ENCODE results near the gene ZNRF4.
"Not testable (repeated sequence)": the region's sequence is repeated elsewhere in the genome, so short reads cannot be mapped to it uniquely, and the experiment has no call there.

ZNRF4 gene

DNA sequence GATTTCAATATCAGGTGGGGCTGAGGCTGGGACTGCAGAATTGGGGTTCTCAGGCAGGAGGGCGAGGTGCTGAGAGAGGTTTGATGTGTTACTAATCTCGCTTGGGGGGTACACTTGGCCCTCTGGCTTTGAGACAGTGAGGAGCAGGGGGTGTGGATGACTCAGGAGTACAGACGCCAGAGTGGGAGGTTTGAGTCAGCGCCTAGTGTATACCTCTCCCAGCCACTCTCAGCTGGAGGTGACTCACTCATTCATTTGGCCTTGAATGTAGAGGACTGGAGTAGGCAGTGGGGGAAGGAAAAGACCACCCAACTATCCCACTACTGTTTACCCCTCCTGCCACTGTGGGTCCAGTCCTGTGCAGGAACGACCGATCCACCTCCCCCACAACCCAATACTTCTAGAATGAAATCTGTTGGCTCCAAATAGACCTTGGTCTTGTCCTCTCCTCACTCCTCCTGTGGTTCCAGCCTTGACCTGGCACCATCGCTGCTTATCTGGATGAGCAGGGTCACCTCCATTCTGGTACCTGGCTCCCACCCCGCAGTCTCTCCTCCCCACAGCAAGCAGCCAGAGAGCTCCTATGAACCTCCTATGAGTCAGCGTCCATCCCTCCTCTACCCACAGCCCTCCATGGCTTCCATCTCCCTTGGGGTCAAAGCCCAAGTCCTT lies 20.1 kb upstream of the ZNRF4 start:
- Mint-ChIP-seq H3K9me3 (no peaks in the 10 kb centered on the region), H3K4me3 (no peak overlapping the region), H3K27me3 (ENCODE audit: low read depth) (no peaks in the 10 kb centered on the region), H3K27ac (no peak overlapping the region), H3K4me1 (ENCODE audit: low read depth) (no peaks in the 10 kb centered on the region), H3K36me3 (ENCODE audit: low read depth) (peaks cover 2% of the 10 kb centered on the region)

DNA sequence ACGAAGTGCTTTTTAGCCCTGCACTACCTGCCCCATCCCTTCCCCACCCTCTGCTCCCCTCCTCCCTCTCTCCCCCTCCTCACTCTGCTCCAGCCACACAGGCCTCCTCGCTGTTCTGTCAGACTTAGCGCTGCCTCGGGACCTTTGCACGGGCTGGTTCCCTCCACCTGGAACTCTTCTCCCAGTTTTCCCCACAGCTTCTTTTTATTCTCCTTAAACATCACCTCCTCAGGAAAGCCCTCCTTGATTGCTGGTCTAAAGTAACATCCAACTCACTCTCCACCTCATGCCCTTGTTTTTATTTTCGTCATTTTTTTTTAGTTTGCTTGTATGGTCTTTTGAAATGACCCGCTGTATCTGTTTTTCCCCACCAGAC lies 19.6 kb upstream of the ZNRF4 start:
- no peak overlapping the region for H3K4me3 Mint-ChIP-seq
- H3K9me3 Mint-ChIP-seq = no peaks in the 10 kb centered on the region
- H3K27ac Mint-ChIP-seq = no peak overlapping the region
- H3K27me3 Mint-ChIP-seq (ENCODE audit: low read depth) = no peaks in the 10 kb centered on the region
- H3K36me3 Mint-ChIP-seq (ENCODE audit: low read depth) = peaks cover 2% of the 10 kb centered on the region
- H3K4me1 Mint-ChIP-seq (ENCODE audit: low read depth) = no peaks in the 10 kb centered on the region

DNA sequence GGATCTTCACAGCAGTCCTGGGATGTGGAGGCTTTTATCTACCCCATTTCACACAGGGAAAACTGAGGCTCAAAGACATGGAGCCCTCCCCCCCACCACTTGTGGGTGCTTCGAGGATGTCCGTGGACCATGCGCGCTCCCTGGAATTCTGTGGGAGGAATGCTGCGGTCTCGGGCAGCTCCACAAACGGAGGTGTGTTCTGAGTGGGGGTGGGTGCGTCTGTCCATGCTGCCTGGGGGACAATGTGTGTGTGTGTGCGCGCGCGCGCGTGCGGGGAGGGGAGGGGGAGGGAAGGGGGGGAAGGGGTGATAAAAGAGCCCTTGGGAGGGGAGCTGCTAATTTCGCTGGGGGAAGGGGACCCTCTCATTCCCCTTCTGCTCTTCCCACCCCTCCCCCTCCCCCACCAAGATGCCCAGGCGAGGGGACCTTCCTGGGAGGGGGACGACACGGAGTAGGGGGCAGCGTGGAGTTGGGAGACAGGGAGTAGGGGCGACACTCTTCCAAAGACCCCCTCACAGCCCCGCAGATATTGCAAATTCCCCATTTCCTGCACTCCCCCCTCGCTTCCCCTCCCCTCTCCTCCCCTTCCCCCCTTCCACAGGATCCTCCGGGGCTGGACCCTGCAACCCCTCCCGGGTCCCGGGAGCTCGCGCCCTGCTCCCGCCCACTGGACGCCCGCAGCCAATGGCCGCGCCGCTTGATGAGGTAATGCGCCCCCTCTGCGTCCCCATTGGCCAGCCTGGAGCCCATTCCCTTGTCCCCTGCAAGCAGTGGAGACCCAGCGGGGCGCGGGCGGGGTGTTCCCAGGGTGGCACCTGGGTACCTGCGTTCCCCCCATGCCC lies 18.9 kb upstream of the ZNRF4 start:
- H3K27me3 Mint-ChIP-seq (ENCODE audit: low read depth) = no peaks in the 10 kb centered on the region
- H3K27ac Mint-ChIP-seq = no peak overlapping the region
- H3K9me3 Mint-ChIP-seq = no peaks in the 10 kb centered on the region
- no peak overlapping the region for H3K4me3 Mint-ChIP-seq
- H3K4me1 Mint-ChIP-seq (ENCODE audit: low read depth) = no peaks in the 10 kb centered on the region
- H3K36me3 Mint-ChIP-seq (ENCODE audit: low read depth) = peaks cover 2% of the 10 kb centered on the region

DNA sequence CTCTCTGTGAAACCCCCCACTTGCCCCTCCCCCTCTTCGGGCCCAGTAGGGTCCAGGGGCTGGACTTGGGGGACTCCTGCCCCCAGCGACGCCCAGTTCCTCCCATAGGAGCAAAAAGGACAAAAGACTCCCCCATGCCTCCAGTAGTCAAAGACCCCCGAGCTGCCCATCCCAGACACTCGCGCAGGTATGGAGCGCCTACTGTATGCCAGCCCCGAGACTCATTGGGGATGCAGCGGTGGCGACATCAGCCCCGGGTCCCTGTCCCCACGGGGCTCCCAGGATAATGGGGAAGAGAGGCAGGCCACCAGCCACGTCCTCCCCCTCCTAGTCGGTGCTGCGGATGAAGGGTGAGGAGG lies 18.3 kb upstream of the ZNRF4 start:
- H3K9me3 Mint-ChIP-seq = no peaks in the 10 kb centered on the region
- H3K4me3 Mint-ChIP-seq = no peak overlapping the region
- no peaks in the 10 kb centered on the region for H3K4me1 Mint-ChIP-seq (ENCODE audit: low read depth)
- H3K27me3 Mint-ChIP-seq (ENCODE audit: low read depth) = no peaks in the 10 kb centered on the region
- H3K36me3 Mint-ChIP-seq (ENCODE audit: low read depth) = peaks cover 2% of the 10 kb centered on the region
- H3K27ac Mint-ChIP-seq = no peak overlapping the region

DNA sequence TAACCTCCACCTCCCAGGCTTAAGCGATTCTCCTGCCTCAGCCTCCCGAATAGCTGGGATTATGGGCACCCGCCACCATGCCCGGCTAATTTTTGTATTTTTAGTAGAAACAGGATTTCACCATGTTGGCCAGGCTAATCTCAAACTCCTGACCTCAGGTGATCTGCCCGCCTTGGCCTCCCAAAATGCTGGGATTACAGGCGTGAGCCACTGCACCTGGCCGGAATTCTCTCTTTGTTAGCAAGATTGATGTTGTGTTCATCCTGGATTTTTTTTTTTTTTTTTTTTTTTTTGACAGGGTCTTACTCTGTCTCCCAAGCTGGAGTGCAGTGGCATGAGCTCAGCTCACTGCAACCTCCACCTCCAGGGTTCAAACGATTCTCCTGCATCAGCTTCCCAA lies 16.5 kb upstream of the ZNRF4 start:
- H3K9me3 Mint-ChIP-seq; H3K27ac Mint-ChIP-seq; H3K4me3 Mint-ChIP-seq; H3K4me1 Mint-ChIP-seq (ENCODE audit: low read depth); H3K36me3 Mint-ChIP-seq (ENCODE audit: low read depth); H3K27me3 Mint-ChIP-seq (ENCODE audit: low read depth): not testable (repeated sequence)

DNA sequence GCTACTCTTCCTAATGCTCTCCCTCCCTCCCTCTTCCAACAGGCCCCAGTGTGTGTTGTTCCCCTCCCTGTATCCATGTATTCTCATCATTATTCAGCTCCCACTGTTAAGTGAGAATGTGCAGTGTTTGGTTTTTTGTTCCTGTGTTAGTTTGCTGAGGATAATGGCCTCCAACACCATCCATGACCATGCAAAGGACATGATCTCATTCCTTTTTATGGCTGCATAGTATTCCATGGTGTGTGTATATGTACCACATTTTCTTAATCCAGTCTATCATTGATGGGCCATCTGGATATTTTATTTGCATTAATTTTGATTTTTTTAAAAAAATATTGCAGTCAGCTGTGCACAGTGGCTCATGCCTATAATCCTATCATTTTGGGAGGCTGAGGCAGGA lies 15.8 kb upstream of the ZNRF4 start:
- H3K9me3 Mint-ChIP-seq = no peaks in the 10 kb centered on the region
- no peaks in the 10 kb centered on the region for H3K36me3 Mint-ChIP-seq (ENCODE audit: low read depth)
- H3K27ac Mint-ChIP-seq = no peak overlapping the region
- H3K4me3 Mint-ChIP-seq = no peak overlapping the region
- H3K4me1 Mint-ChIP-seq (ENCODE audit: low read depth) = no peaks in the 10 kb centered on the region
- no peaks in the 10 kb centered on the region for H3K27me3 Mint-ChIP-seq (ENCODE audit: low read depth)

DNA sequence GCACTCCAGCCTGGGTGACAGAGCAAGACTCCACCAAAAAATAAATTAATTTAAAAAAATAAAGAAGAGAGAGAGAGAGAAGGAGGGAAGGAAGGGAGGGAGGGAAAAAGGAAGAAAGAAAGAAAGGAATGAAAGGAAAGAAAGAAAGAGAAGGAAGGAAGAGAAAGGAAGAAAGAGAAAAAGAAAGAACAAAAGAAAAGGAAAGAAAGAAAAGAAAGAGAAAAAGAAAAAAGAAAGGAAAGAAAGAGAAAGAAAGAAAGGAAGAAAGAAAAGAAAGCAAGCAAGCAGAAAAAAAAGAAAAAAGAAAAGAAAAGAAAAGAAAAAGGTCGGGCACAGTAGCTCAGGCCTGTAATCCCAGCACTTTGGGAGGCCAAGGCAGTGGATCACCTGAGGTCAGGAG lies 14.9 kb upstream of the ZNRF4 start:
- H3K4me1 Mint-ChIP-seq (ENCODE audit: low read depth) = no peaks in the 10 kb centered on the region
- no peaks in the 10 kb centered on the region for H3K9me3 Mint-ChIP-seq
- H3K27ac Mint-ChIP-seq = no peak overlapping the region
- no peak overlapping the region for H3K4me3 Mint-ChIP-seq
- no peaks in the 10 kb centered on the region for H3K27me3 Mint-ChIP-seq (ENCODE audit: low read depth)
- H3K36me3 Mint-ChIP-seq (ENCODE audit: low read depth) = no peaks in the 10 kb centered on the region

DNA sequence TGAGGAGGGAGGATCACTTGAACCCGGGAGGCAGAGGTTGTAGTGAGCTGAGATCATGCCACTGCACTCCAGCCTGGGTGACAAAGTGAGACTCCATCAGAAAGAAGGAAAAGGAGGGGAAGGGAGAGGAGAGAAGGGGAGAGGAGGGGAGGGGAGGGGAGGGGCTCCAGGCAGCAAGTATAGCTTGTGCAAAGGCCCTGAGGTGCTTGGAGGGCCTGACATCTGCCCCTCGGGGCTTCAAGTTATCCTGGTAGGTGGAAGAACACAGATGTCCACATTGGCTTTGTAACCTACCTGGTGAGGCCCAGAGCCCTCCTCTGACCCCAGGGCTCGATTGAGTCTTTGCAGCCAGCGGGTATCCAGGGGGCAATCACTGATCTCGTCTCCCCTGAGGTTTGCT lies 11.5 kb upstream of the ZNRF4 start:
- Mint-ChIP-seq H3K9me3 (no peaks in the 10 kb centered on the region), H3K27me3 (ENCODE audit: low read depth) (no peaks in the 10 kb centered on the region), H3K4me3 (no peak overlapping the region), H3K36me3 (ENCODE audit: low read depth) (no peaks in the 10 kb centered on the region), H3K4me1 (ENCODE audit: low read depth) (no peaks in the 10 kb centered on the region), H3K27ac (no peak overlapping the region)

DNA sequence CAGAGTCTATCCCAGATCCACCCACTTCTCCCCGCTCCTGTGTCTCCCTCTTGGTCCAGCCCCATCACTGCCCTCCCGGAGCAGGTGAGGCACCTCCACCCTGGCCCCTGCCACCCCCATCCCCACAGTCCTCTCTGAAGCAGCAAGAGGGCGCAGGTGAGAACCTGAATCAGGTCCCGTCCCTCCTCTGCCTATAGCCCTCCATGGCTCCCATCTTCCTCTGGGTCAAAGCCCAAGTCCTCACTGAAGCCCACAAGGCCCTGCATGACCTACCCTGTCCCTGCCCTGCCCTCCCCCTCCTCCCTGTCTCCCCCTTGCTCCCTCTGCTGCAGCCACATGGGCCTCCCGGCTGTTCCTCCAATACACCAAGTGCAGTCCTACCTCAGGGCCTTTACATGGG lies 10.8 kb upstream of the ZNRF4 start:
- Mint-ChIP-seq H3K4me1 (ENCODE audit: low read depth) (no peaks in the 10 kb centered on the region), H3K36me3 (ENCODE audit: low read depth) (no peaks in the 10 kb centered on the region), H3K9me3 (no peaks in the 10 kb centered on the region), H3K27me3 (ENCODE audit: low read depth) (no peaks in the 10 kb centered on the region), H3K4me3 (no peak overlapping the region), H3K27ac (no peak overlapping the region)

DNA sequence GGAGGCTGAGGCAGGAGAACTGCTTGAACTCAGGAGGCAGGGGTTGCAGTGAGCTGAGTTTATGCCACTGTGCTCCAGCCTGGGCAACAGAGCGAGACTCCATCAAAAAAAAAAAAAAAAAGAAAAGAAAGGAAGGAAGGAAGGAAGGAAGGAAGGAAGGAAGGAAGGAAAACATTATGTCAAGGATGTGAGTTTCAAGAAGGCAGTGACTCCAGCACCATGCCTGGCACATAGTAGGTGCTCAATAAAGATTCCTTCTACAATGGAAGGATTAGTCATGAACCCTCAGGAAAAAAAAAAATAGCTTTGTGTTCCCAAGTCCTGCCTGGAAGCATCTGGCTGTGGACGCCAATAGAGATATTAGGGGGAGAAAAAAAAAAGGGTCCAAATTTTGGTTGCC lies 10.1 kb upstream of the ZNRF4 start:
- no peaks in the 10 kb centered on the region for H3K36me3 Mint-ChIP-seq (ENCODE audit: low read depth)
- H3K27ac Mint-ChIP-seq = no peak overlapping the region
- no peaks in the 10 kb centered on the region for H3K9me3 Mint-ChIP-seq
- no peak overlapping the region for H3K4me3 Mint-ChIP-seq
- no peaks in the 10 kb centered on the region for H3K27me3 Mint-ChIP-seq (ENCODE audit: low read depth)
- no peaks in the 10 kb centered on the region for H3K4me1 Mint-ChIP-seq (ENCODE audit: low read depth)

DNA sequence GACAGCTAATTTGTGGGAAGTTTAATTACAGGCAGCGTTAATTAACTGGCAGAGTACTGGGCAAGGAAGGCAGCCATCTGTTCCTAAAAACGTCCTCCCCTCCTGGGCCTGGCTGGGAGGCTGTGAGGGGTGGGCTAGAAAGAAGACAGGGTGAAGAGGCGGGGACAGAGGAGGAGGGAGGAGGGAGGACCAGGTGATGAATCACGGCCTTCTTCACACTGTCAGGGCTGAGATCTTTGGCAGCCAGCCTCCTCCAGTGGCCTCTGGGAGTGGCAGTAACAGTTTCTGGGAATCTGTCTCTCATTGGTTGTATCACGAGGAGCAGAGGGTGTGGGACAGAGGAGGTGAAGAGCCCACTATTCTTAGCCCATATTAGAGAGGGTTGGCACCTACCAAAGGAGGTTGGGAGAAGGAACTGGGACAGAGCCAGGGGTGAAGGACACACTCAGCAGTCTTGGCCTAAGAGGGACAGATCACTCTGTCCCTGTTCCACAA lies 9.6 kb upstream of the ZNRF4 start:
- Mint-ChIP-seq H3K27ac (no peak overlapping the region), H3K27me3 (ENCODE audit: low read depth) (no peaks in the 10 kb centered on the region), H3K36me3 (ENCODE audit: low read depth) (no peaks in the 10 kb centered on the region), H3K4me1 (ENCODE audit: low read depth) (no peaks in the 10 kb centered on the region), H3K9me3 (no peaks in the 10 kb centered on the region), H3K4me3 (no peak overlapping the region)

DNA sequence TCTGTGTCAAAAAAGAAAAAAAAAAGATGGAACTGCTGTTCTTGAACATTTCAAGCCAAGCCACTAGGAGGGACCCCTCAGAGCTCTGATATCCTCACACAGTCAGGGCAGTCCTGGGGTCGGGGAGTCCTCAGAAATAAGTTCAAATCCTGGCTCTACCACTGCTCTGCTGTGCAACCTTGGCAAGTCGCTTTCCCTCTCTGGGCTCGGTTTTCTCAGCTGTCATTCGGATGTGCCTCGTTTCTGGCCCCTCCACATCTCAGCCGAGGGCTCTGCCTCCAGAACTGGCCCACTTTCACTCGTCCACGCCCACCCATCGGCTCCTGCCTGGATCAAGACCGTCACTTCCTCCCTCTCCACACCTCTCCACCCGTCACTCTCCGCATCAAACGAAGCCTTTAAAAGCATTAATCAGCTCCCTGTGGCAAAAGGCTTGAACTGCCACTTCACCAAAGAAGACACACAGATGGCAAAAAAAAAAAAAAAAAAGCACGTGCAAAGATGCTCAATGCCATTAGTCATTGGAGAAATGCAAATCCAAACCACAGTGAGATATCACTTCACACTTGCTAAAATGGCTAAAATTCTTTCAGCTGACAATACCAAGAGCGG lies 7.4 kb upstream of the ZNRF4 start:
- Mint-ChIP-seq H3K27ac (no peak overlapping the region), H3K9me3 (no peaks in the 10 kb centered on the region), H3K4me3 (no peak overlapping the region), H3K27me3 (ENCODE audit: low read depth) (no peaks in the 10 kb centered on the region), H3K4me1 (ENCODE audit: low read depth) (no peaks in the 10 kb centered on the region), H3K36me3 (ENCODE audit: low read depth) (no peaks in the 10 kb centered on the region)

DNA sequence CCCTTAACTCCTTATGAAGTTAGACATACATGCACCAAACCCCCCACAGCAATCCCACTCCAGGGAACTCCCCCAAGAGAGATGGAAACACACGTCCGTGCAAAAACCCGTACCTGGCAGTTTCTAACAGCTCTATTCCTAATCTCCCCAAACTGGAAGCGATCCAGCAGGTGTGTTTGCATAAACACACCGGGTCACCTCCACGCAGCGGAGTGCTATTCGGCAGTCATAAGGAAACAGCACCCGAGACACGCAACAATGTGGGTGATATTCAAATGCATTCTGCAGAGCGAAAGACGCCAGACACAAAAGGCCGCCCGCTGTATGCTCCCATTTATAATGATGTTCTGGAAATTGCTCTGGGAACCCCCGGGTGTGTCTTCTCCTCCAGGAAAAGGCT lies 6.8 kb upstream of the ZNRF4 start:
- Mint-ChIP-seq H3K4me1 (ENCODE audit: low read depth) (no peaks in the 10 kb centered on the region), H3K36me3 (ENCODE audit: low read depth) (no peaks in the 10 kb centered on the region), H3K27ac (no peak overlapping the region), H3K27me3 (ENCODE audit: low read depth) (no peaks in the 10 kb centered on the region), H3K9me3 (no peaks in the 10 kb centered on the region), H3K4me3 (no peak overlapping the region)

DNA sequence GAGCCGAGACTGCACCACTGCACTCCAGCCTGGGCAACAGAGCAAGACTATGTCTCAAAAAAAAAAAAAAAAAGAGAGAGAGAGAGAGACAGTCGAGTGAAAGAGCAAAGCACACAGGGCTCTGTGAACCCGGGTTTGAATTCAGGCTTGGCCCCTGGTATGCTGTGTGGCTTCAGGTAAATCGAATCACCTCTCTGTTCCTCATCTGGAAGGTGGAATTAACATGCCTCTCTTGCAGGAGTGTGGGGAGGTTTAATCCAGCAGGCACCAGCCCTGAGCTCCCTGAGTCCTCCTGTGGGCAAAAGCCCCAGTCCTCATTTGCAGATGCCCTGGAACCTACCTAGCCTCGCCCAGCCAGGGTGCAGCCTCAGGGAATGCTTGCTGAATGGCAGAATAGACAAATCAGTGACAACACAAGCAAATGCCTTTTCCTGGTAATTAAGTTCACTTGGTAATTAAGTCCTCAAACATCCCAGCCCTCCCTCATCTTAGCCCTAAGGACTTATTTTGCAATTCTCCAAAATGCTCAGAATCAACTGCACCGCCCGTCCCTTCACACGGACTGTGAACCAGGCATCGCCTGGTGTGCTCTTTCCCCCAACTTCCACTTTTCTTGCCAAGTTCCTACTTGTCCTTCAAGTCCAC lies 4.6 kb upstream of the ZNRF4 start:
- no peaks in the 10 kb centered on the region for H3K27me3 Mint-ChIP-seq (ENCODE audit: low read depth)
- H3K27ac Mint-ChIP-seq = no peak overlapping the region
- no peaks in the 10 kb centered on the region for H3K4me1 Mint-ChIP-seq (ENCODE audit: low read depth)
- H3K36me3 Mint-ChIP-seq (ENCODE audit: low read depth) = no peaks in the 10 kb centered on the region
- H3K4me3 Mint-ChIP-seq = no peak overlapping the region
- peaks cover 9% of the 10 kb centered on the region for H3K9me3 Mint-ChIP-seq

DNA sequence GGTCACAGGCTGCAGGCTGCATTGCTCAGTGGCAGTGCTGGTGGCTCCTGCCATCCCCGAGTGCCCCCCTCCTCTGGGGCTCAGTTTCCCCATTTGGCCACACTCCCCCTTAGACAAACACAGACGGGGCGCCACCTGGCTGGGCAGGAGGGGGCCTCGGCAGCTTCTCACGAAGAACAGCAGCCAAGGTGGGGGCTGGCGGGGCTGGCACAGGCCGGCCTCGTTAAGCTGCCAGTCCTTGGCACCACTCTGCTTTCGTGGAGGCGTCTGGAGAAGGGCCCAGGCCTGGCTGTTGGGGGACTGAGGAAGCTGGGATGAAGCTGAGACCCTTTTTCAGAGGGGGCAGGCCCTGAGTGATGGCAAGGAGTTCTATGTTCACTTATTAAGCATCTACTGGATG lies 3.7 kb upstream of the ZNRF4 start:
- H3K27me3 Mint-ChIP-seq (ENCODE audit: low read depth) = no peaks in the 10 kb centered on the region
- H3K4me1 Mint-ChIP-seq (ENCODE audit: low read depth) = no peaks in the 10 kb centered on the region
- peaks cover 9% of the 10 kb centered on the region for H3K9me3 Mint-ChIP-seq
- no peak overlapping the region for H3K27ac Mint-ChIP-seq
- H3K4me3 Mint-ChIP-seq = no peak overlapping the region
- H3K36me3 Mint-ChIP-seq (ENCODE audit: low read depth) = no peaks in the 10 kb centered on the region

Measured in T-helper 1 cell treated with Interleukin-12 subunit alpha and Interleukin-12 subunit beta and Interleukin-4 antibody, amounts not matched to agents 30 μg/mL and 1 μg/mL, for 36 hours (primary cell).